Dermis microvascular lymphatic vessel endothelial cell (primary cell): ENCODE measurements around the gene HIGD1B. TPM values are rescaled to one million over a fixed set of nuclear protein-coding genes. Genes with fewer than 3 reads are reported as not detected.

Source experiments
- DNase-seq, 2 donors: peaks; one replicate each; pipeline versions ENCODE4 v3.0.0 to v3.0.0-alpha.2; 2010; ENCODE audit warnings: low read depth in 2 of 2
- total RNA-seq: library from RNA; depleted of rRNA; stranded (reverse); fragments of >200 nt; gene quantifications from 2 replicates; pipeline ENCODE4 v1.2.1, GENCODE V29; 2014

The HIGD1B gene
- total RNA-seq, 1 donor from 2014 or later, result not detected

GRCh38 chr17:44878627-44879221 is 31.0 kb downstream of the HIGD1B start:
- peak; percentile 9 to 49 for DNase-seq

- DNase-seq, result no peak
These were observed 31.7 kb downstream of the HIGD1B start for GRCh38 chr17:44879376-44879775.

GRCh38 chr17:44880062-44880461 is 32.4 kb downstream of the HIGD1B start:
- no peak for DNase-seq

- no peak for DNase-seq
These were observed 33.5 kb downstream of the HIGD1B start for GRCh38 chr17:44881145-44881544.

- no peak for DNase-seq
These were observed 37.3 kb downstream of the HIGD1B start for GRCh38 chr17:44884941-44885340.

GRCh38 chr17:44887016-44887415 is 39.3 kb downstream of the HIGD1B start:
- DNase-seq, result no peak

GRCh38 chr17:44887971-44888954 is 40.6 kb downstream of the HIGD1B start:
- no peak for DNase-seq

- no peak for DNase-seq
These were observed 41.3 kb downstream of the HIGD1B start for GRCh38 chr17:44889003-44889402.

- no peak for DNase-seq
These were observed 44.6 kb downstream of the HIGD1B start for GRCh38 chr17:44892250-44892649.

GRCh38 chr17:44894642-44895041 is 47.0 kb downstream of the HIGD1B start:
- no peak for DNase-seq

- DNase-seq, result peak; percentile 37 to 66
These were observed 51.0 kb downstream of the HIGD1B start for GRCh38 chr17:44898768-44899073.

GRCh38 chr17:44899074-44899782 is 51.5 kb downstream of the HIGD1B start, which contains the start of gene EFTUD2:
Gene EFTUD2 (minus strand): TSS chr17:44899445. CDS start chr17:44894521, 4,924 bp downstream.
- DNase-seq, result peak; percentile 80 to 90

Other genes with a start within 250 kb of the HIGD1B start
- not detected in 2 replicates for gene MEIOC, start 191.4 kb upstream of the HIGD1B start, total RNA-seq
- gene CCDC43, start 158.1 kb upstream of the HIGD1B start, total RNA-seq, result 22.0 and 28.4 TPM in 2 replicates
- 1.6 and 3.2 TPM in 2 replicates for gene DBF4B, start 139.2 kb upstream of the HIGD1B start, total RNA-seq
- 0.13 and 0.38 TPM in 2 replicates for gene ADAM11, start 88.9 kb upstream of the HIGD1B start, total RNA-seq
- gene GJC1, start 17.6 kb upstream of the HIGD1B start, total RNA-seq, result 3.0 and 6.7 TPM in 2 replicates
- gene EFTUD2, start 51.6 kb downstream of the HIGD1B start, total RNA-seq, result 145 and 156 TPM in 2 replicates
- 0.13 TPM in 1 of 2 replicates, not detected in the other for gene GFAP, start 67.6 kb downstream of the HIGD1B start, total RNA-seq
- gene KIF18B, start 99.9 kb downstream of the HIGD1B start, total RNA-seq, result 1.4 and 2.3 TPM in 2 replicates
- gene C1QL1, start 120.4 kb downstream of the HIGD1B start, total RNA-seq, result under 0.01 and 0.13 TPM in 2 replicates
- gene DCAKD, start 203.7 kb downstream of the HIGD1B start, total RNA-seq, result 22.2 and 32.2 TPM in 2 replicates
- 82.6 and 100 TPM in 2 replicates for gene NMT1, start 213.4 kb downstream of the HIGD1B start, total RNA-seq